G401.6 (cell line): ENCODE results near the gene MAPK13.
"Not testable (repeated sequence)": the region's sequence is repeated elsewhere in the genome, so short reads cannot be mapped to it uniquely, and the experiment has no call there.

ENCODE experiments used
- FAIRE-seq: peaks from 2 replicates; lab custom pipeline; 2012; peaks lifted over from hg19 to GRCh38; lab: Jason Lieb, UNC

MAPK13 gene

GRCh38 chr6:36129941-36130666 is at the start of gene MAPK13:
Gene MAPK13 (plus strand): TSS chr6:36130513. CDS start chr6:36130583, 70 bp downstream.
- no peak for FAIRE-seq

GRCh38 chr6:36082318-36082717 is 48.0 kb upstream of the MAPK13 start:
- no peak for FAIRE-seq

GRCh38 chr6:36083446-36083845 is 46.9 kb upstream of the MAPK13 start:
- FAIRE-seq, result no peak

GRCh38 chr6:36088204-36088603 is 42.1 kb upstream of the MAPK13 start:
- FAIRE-seq, result not testable (repeated sequence)

GRCh38 chr6:36089048-36089447 is 41.3 kb upstream of the MAPK13 start:
- FAIRE-seq, result no peak

DNA sequence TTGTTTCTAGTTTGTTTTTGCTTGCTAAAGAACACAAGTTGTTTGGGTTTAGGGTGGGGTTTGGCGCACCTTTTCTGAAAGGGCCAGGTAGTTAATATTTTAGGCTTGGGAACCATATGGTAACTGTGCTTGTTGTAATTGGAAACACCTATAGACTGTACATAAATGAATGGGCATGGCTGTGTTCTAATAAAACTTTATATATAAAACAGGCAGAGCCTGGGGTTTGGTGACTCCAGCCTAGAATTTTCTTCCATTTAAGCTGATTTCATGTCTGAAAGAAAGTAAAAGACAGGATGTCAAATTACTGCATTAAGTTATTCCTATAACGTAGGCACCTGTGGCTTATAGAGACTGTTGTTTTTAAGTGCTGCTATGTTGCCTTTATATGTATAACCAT is 36.1 kb upstream of the MAPK13 start:
- FAIRE-seq, result no peak

DNA sequence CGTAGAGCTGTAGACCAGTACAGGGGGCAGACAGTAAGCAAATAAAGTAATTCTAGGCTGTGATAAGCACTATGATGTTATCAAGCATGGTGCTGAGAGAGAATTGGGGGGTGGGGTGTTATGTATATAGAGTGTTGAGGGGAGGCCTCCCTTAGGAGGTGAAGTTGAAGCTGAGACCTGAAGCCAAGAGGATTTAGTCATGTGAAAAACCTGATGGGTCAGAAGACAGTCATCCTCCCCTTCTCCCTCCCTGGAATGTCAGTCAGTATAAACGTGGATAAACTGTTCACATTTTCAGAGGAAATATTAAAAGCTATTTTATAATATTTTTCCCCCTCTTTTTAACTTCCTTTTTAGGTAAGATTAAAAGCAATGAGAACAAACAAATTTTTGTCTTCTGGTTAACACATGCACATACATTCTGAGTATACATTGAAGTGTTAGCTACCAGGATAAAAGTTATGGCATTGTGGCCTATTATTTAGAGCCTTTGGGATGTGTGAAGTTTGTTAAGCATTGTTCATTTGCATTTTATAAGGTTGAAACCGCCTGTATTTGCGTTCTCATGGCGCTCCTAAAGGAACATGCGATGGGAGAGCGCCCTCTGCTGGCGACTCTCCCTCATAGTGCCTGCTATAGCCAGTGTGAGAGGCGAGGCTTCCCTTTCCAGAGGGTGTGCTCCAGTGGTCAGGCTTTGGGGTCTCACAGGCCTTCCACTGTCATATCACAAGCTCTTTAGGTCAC is 35.4 kb upstream of the MAPK13 start:
- peak; percentile 76 for FAIRE-seq

DNA sequence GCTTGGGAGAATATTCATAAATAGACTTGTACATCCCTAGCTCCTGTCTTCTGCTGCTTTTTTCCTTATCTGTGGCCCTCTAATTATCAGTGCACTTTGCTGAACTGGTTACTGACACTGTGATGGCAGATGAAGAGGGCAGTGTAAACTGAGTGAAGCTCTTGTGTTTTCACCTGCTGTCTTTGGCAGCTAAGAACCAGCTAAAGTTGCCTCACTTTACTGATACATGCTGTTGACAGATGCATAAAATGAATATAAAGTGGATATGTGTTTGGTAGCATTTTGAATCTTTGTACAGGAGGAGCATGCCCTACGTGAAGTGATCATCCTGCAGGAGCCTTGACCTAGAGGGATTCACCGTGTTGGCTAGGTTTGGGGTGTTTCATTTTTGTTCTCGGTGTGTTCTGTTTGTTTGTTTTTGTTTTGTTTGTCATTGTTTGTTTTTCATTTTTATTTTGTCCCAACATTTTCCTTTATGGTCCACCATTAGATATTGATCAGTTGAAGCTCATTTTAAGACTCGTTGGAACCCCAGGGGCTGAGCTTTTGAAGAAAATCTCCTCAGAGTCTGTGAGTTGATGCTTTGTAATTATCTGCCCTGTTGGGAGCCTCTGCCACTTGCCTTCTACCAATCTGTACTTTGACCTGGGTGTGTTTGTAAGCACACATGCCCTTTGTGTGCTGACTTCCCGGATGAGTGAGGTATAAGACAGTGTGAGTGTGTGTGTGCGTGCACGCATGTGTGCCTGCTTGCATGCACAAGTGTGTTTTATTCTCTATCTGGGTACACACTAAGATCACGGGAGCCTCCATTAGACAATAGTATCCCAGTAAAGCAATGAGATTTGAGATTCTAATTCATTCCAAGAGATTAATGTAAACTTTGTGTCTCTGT is 34.6 kb upstream of the MAPK13 start:
- FAIRE-seq, result no peak

DNA sequence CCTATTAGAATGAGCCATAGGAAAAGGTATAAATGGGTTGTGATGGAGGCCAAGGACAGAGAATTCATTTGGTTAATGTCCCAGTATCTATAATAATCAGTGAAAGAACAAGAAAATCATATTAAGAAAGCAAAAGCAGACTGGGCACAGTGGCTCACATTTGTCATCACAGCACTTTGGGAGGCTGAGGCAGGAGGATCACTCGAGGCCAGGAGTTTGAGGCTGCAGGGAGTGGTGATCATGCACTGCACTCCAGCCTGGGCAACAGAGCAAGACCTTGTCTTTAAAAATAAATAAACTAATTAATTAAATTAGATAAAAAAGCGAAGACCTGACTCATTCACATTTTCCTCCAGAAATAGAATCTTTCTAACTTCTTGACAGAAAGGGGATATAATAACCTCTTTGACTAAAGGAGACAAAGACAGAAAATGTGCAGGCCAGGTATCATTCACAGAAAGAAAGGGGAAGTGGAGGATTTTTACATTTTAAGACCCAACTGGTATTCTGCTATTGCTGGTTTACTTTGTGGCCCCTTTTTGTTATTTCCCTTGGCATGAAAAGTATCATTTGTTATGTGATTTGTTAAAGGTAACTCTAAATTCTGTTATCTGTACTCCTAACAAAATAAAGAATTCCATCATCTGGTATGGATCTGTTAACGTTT is 31.9 kb upstream of the MAPK13 start:
- FAIRE-seq, result no peak

GRCh38 chr6:36098920-36099647 is 31.2 kb upstream of the MAPK13 start:
- no peak for FAIRE-seq

DNA sequence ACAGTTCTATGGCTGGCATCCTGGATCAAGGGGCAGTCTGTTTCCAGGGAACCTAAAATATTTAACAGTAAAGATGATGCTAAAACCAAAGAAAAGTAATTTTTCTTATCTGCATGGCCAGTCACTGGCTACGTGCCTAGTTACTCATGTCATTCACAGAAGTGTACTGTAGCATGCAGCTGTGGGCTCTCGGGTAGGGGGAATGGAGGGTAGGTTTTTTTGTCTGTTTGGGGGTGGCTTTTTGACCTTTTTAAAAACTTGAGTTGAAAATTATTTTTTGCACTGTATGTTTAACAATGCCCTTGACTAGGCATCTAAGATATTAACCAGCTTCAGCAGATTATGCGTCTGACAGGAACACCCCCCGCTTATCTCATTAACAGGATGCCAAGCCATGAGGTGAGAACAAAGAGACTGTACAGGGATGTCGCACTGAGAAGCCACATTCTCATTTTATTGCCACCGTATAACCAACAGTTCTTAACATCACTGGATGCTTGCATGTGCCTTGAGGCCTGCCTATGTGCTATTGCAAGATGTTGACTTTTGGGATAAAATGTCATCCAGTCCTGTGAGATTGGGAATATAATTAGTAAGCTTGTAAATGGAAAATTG is 30.3 kb upstream of the MAPK13 start:
- no peak for FAIRE-seq

DNA sequence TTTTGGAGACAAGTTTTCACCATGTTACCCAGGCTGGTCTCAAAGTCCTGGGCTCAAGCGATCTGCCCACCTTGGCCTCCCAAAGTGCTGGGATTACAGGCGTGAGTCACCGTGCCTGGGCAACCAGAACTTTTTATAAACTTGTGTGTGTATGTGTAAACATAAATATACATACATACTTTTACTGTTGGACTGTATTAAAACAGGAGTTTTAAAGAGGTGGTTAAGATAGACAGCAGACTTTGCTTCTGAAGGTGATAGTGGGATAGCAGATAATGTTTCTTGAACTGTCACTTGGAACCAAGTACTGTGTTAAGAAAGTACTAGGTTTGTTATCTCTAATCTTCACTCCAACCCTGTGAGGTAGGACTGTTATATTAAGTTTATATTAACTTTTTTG is 28.6 kb upstream of the MAPK13 start:
- no peak for FAIRE-seq

DNA sequence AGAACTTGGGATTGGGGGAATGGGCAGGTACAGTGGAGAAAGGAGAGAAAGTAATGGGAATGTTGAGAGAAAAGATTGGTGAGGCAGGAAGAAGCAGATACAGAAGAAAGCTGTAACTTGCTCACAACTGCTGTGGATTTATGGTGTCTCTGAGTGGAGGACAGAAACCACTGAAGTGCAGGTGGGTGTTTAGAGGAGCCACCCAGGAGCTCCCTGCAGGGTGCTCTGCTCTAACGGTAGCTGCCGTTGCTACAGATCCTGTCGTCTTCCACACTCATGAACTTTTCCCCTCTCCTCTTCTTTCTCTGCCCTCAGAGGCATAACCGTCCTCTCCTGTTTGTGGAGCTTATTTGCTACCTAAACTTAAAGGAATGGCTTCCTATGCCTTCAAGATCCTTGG is 27.5 kb upstream of the MAPK13 start:
- no peak for FAIRE-seq

- no peak for FAIRE-seq
Observed at GRCh38 chr6:36104836-36105235, 25.5 kb upstream of the MAPK13 start.

DNA sequence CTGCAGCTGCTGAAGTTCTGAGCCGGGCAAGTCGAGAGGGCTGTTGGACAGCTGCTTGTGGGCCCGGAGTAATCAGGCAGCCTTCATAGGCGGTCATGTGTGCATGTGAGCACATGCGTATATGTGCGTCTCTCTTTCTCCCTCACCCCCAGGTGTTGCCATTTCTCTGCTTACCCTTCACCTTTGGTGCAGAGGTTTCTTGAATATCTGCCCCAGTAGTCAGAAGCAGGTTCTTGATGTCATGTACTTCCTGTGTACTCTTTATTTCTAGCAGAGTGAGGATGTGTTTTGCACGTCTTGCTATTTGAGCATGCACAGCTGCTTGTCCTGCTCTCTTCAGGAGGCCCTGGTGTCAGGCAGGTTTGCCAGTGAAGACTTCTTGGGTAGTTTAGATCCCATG is 21.2 kb upstream of the MAPK13 start:
- FAIRE-seq, result no peak

GRCh38 chr6:36110050-36110449 is 20.3 kb upstream of the MAPK13 start:
- no peak for FAIRE-seq

- no peak for FAIRE-seq
Observed at GRCh38 chr6:36110863-36111262, 19.4 kb upstream of the MAPK13 start.

GRCh38 chr6:36111526-36111925 is 18.8 kb upstream of the MAPK13 start:
- no peak for FAIRE-seq

GRCh38 chr6:36113049-36113448 is 17.3 kb upstream of the MAPK13 start:
- FAIRE-seq, result no peak

- FAIRE-seq, result no peak
Observed at GRCh38 chr6:36113703-36114102, 16.6 kb upstream of the MAPK13 start.

DNA sequence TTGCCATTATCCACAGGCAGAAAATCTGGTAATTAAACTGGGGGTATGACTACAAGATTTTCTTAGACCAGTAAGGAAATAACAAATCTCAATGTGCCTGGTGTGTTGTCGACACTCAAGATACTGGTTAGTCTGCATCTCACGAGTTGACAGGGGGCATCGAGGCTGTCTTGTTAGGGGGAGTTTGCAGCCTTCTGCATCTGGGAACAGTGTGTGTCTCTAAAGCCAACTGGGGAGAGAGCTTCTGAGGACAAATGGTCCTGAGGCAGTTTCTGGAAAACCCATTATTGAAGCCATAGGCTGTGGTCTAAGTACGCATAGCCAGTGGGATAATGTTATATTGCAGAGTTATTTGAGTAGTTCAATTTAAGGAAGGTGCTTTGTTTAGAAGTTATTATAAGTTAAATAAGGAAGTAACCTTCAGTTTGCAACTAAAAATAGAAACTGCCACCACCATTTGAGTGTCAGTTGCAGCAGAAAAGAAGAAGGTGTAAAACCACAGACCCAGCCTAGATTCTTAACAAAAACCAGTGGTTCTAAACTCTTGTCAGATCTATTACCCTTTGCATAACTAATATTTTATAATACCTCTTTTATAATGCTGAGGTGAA is 15.4 kb upstream of the MAPK13 start:
- no peak for FAIRE-seq
